CD4-positive, alpha-beta T cell treated with Interleukin-10 for 1 hour (primary cell): ENCODE data around the gene TEX19.
"Not testable (repeated sequence)": the region's sequence is repeated elsewhere in the genome, so short reads cannot be mapped to it uniquely, and the experiment has no call there.

ENCODE experiments used
- DNase-seq: peaks from one replicate; pipeline ENCODE4 v3.0.0-alpha.2; 2020

Gene TEX19

DNA sequence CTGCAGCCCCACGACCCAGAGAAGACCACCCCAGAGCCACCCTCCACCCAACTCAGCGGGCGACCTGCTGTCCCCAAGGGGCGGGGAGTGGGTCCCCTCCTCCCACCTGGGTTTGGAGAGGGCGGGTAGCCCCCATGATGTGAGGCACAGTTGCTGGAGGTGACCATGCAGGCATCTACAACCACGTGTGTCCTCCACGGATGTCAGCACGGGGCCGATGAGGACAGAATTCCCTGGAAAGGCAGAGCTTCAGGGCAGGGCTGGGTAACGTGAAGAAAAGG lies 19.6 kb downstream of the TEX19 start:
- no peak for DNase-seq

DNA sequence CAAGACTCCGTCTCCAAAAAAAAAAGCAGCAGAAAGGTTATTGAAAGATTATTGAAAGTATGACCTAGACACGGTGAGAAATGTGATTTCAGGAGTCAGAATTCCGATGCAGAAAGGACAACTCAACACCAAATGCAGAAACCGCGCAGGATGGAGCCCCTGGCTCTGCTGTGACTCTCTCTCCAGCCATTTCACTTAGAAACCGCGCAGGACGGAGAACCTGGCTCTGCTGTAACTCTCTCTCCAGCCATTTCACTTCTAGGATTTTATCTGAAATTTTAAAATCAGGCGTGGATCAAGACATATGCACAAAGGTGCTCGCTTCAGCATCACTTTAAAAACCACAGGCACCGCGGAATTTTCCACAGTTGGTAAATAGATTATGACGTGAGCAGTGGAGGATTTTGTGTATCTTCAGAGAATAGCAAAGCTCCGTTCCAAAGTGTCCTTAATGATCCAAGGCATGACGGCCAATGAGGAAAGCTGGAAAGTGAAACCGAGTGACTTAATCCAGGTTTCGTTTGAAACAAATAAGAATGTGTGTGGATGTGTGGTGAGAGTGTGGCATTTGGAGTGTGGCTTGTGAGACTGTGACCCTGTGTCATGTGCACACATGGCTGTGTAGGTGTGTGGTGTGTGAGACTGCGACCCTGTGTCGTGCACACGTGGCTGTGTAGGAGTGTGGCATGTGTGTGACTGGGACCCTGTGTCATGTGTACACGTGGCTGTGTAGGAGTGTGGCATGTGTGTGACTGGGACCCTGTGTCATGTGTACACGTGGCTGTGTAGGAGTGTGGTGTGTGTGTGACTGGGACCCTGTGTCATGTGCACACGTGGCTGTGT lies 22.0 kb downstream of the TEX19 start:
- DNase-seq = no peak

GRCh38 chr17:82381703-82382009 lies 22.6 kb downstream of the TEX19 start:
- not testable (repeated sequence) for DNase-seq

DNA sequence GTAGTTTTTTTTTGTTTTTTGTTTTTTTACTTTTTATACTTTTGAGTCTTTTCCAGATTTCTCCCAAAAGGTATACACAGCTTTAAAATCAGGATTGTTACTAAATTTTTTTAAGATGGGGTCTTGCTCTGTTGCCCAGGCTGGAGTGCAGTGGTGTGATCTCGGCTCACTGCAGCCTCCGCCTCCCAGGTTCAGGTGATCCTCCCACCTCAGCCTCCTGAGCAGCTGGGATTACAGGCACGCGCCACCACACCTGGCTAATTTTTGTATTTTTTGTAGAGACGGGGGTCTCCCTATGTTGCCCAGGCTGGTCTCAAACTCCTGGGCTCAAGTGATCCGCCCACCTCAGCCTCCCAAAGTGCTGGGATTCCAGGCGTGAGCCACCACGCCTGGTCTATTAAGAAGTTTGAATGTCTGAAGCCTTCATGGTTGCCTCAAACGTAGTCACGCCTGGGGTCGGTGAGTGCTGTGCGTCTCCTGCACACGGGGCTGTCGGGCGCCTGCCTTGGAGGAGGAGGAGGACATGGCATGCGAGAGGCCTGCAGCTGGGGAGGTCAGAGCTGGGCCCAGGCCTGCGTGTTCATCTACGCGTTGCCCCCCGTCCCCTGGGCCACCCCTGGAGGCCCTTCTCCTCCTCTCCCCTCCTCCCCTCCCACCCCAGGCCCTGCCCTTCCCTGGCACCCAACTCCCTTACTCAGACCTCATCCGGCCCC lies 23.3 kb downstream of the TEX19 start:
- DNase-seq = not testable (repeated sequence)

DNA sequence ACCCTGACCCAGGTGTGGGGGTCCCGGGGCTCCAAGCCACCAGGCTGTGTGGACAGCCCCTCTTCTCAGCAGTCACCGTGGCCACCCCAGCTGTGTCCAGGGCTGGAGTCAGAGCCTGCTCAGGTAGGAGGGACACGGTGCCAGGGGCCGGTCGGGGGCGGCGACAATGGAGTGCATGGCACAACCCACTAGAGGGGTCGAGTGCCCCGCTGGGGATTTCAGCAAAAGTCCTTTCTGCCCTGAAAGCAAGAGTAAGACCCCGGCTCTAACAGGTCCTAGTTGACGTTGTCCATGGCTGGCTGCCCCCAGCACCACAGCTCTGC lies 23.8 kb downstream of the TEX19 start:
- no peak for DNase-seq

- DNase-seq = no peak
Observed at GRCh38 chr17:82383411-82383810, 24.4 kb downstream of the TEX19 start.

DNA sequence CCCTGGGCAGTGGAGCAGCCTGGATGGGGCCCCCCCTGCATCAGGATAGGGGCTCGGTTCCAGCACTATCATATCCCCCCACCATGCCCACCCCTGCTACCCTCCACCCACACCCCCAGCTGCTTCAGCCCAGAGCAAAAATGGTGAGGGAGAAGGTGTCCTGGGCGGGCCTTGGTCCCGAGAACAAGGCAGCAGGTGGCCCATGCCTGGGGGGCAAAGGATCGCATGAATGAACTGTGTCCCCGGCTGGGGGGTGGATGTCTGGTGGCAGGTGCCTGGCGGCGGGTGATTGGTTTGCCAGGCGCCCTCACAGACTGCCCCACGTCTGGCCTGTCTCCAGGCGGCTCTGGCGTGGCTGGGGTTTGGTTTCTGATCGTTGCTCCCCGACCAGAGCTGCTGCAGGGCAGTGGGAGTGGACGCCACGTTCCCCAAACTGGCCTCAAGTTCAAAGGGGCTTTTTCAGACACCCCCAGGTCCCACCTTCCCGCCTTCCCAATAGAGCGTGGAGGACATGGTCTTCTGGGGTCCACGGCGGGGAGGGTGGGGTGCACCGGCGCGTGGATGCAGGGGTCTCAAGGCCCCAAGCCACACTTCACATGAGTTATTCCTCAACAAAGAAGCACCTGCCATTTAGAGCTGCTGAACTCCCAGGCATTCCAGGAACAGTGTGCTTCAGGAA lies 25.1 kb downstream of the TEX19 start:
- no peak for DNase-seq

DNA sequence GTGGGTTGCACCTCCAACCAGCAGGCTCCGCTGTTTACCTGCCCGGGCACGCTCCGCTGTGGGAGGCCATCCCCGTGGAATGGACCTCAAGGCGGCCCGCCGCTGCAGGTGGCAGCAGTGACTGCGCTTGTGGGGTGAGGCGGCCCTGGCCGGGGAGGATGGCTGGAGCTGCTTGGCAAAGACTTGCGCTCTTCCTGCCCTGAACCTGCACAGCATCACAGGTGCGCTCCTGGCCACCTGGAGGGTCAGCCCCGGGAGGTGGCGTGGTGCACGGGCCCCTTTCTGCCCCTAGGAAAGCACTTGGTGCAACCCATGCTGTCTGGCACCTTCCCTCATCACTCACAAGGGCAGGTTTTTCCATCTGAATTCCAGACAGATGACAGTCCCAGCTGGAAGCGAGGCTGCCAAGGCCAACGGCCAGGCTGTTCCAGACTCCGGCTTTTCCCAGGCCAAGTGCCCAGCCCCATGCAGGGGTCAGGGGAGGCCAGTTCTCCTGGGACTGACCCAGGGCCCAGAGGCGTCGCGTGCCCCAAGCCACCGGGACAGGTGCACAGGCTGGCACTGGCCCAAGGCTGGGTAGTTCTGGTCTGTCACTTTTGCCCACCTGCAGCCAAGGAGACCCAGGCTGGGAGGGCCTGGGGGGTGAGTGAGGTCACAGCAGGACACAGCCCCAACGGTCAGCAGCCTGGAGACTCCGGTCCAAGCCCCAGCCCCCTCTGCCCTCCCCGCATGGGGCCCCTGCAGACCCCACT lies 25.9 kb downstream of the TEX19 start:
- no peak for DNase-seq

DNA sequence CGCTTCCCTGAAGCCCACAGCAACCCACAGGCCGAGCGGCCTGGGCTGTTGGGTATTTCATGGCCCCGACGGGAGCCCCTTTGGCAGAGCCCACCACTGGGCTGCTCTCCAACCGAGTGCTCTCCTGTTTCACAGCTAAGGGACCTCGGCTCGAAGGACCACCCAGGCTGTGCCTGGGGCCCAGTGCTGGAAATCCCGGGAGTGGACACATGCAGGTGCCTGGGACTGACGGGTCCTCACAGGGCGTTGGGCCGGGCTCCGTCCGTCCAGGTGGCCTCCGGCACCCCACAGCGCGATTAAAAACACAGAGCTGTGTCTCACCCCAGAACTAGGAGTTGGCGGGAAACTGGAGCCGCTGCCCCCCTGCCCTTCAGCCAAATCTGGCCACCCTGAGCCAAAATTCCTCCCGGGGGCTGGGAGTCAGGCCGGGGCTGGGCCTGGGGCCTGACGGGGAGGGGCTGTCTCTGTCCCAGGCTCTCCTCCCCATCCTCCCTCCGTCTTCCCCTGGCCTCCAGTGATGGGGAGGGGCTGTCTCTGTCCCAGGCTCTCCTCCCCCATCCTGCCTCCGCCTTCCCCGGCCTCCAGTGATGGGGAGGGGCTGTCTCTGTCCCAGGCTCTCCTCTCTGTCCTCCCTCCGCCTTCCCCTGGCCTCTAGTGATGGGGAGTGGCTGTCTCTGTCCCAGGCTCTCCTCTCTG lies 26.7 kb downstream of the TEX19 start:
- no peak for DNase-seq

GRCh38 chr17:82386255-82386831 lies 27.3 kb downstream of the TEX19 start:
- no peak for DNase-seq

DNA sequence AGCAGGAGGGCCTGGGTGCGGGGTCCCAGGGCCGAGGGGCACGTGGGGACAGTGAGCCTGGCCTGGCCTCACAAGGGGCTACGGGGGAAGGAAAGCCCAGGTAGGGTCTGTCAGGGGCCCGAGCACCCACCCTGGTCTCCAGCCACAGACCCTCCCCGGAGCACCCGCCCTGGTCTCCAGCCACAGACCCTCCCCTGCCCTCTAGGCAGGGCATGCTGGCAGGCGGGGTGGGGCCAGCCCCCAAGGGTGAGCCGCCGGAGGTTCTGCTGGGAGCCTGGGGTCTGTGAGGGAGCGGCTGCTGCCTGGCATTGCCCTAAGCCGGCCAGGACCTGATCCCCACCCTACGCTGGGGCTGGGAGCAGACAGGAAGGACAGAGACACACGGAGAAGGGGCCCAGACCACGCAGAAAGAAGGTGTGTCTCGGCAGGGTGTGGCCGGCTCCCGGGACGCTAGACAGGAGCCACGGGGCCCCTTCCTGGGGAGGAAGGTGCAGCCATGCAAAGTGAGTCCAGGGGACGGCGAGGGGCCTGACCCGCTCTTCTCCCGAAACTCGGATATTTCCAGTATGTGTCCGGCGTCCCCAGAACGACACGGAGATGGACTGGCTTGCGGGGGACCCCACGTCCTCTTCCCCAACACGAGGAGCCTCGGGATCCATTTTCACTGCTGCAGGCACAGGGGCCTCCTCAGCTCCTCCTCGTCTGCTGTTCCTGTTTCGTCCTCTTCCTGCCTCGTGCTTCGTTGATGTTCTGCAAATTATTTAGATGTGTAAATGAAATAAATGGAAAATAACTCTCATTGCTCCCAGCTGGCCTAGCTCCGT lies 28.0 kb downstream of the TEX19 start:
- DNase-seq = no peak

GRCh38 chr17:82387705-82388106 lies 28.7 kb downstream of the TEX19 start:
- no peak for DNase-seq

DNA sequence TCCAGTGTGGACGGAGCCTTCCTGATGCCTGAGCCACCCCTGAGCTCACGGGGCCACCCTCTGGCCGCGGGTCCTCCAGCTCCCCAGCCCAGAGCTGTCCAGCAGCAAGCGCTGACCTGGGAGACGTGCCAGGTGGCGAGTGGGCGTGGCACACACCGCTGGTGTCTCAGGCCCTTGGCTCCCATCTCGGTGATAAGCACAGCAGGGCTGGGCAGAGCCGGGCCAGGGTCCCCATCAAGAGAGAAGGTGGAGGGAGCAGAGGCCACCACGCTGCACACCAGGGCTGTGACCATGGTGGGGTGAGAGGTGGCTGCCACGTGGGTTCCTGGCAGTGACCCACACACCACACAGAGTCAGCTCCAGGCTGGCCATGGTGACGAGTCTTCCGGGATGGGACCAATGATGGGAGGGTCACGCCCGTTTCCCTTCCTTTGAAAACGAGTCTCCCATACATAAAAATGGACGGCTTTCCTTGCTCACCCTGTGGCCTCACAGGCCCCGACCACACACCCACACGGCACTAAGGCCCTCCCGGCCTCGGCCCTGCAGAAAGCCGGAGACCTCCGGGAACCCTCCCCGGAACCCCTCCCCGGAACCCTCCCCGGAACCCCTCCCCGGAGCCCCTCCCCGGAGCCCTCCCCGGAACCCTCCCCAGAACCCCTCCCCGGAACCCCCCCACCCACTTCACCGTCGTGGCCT lies 29.3 kb downstream of the TEX19 start:
- no peak for DNase-seq

- no peak for DNase-seq
Observed at GRCh38 chr17:82388922-82389283, 29.9 kb downstream of the TEX19 start.

- DNase-seq = no peak
Observed at GRCh38 chr17:82389379-82389778, 30.3 kb downstream of the TEX19 start.

DNA sequence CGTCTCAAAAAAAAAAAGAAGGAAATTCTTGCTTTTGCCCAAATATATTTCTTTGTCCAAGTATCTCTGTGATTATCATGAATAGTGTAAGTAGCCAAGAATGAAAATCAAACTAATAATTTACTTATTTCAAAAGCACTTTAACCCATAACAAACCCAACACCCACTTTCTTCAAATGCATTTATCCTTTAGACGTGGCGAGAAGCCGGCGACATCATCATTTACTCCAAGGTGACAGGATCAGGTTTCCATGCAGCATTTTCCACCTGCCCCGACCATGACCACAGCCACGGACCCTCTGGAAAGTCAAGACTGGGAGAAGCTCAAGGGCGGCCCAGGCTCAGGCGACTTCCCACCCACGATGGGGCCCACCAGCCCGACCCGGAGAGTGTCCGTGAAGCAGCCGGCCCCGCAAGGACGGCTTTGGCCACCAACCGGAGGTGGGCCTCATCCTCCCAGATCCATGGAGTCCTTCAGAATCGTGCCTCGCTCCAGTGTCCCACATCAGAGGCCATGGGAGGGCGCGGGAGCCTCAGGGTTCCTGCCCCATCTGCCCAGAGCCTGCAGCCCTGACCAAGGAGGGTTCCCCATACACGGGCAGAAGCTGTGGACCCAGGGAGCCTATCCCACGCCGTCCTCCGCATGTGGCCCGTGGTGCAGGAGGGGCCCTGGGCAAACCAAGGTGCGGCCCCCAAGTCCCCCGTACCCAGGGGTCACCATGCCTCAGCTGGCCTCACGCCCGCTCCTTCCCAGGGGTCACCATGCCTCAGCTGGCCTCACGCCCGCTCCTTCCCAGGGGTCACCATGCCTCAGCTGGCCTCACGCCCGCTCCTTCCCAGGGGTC lies 31.2 kb downstream of the TEX19 start:
- DNase-seq = no peak

DNA sequence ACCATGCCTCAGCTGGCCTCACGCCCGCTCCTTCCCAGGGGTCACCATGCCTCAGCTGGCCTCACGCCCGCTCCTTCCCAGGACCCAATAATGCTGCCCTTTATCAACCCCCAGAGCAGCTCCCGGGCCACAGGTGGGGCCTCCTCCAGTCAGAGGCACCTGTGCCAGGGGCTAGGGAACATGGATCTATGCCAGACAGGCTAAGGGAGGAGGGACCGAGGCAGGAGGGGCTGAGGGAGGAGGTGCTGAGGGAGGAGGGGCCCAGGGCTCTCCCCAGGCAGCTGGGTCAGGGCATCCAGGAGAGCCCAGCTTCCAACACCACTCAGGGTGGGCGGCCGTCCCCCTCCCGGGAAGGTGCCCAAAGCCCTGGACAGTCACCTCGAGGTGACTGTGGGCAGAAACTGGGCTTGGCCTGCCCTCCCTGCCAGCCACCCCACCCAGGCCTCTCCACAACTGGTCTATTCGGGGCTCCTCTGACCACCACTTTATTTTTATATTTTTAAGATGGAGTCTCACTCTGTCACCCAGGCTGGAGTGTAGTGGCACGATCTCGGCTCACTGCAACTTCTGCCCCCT lies 31.9 kb downstream of the TEX19 start:
- no peak for DNase-seq

GRCh38 chr17:82391496-82392066 lies 32.5 kb downstream of the TEX19 start:
- DNase-seq = no peak

DNA sequence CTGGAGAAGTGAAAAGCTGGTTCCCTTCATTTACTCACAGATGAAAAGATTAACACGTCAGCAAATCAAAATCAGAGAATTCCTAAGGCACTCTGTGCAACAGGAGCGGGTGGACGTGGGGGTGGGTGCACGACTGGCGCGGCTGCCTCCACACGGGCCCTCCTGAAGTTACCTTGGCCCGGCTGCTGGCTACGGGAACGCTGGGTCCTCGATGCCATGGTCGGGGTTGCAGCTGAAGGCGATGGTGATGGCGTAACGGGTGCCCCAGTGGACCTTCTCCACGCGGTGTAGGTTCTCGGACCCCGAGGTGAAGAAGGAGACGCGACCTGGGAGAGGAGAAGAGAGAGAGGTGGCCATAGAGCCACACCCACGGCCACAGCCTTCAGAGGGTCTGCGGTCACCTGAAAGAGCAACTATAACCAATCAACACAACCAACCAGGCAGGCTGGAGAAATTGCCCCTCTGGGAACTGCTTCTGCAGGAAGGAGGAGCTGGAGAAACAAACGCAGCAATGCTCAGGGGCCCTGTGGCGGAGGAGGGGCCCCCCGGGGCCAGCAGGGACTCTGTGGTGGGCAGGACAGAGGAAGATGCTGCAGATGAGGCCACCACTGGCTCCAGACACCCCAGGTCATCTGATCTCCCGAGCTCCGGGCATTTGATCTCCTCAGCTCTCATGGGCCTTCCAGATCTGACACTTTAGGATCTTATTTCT lies 33.3 kb downstream of the TEX19 start:
- DNase-seq = no peak
